GM18951 (cell line): ENCODE measurements around the gene ANKRD11.

Experiments
- POLR2A ChIP-seq: IDR thresholded peaks from 4 replicates; pipeline ENCODE4 v1.6.1; 2011; ENCODE audit warnings: mild to moderate bottlenecking; ENCODE audit not compliant: insufficient read length, insufficient read depth; ENCODE audit errors: extremely low read depth
- in situ Hi-C: fragments of 300-500 bp; cut with MboI; formaldehyde crosslinking; loops from one replicate; pipeline ENCODE4 v1.12.0; 2022; ENCODE audit warnings: low sequenced_read_pairs, mixed read lengths, inconsistent platforms; ENCODE audit not compliant: unreplicated experiment

Gene ANKRD11

DNA sequence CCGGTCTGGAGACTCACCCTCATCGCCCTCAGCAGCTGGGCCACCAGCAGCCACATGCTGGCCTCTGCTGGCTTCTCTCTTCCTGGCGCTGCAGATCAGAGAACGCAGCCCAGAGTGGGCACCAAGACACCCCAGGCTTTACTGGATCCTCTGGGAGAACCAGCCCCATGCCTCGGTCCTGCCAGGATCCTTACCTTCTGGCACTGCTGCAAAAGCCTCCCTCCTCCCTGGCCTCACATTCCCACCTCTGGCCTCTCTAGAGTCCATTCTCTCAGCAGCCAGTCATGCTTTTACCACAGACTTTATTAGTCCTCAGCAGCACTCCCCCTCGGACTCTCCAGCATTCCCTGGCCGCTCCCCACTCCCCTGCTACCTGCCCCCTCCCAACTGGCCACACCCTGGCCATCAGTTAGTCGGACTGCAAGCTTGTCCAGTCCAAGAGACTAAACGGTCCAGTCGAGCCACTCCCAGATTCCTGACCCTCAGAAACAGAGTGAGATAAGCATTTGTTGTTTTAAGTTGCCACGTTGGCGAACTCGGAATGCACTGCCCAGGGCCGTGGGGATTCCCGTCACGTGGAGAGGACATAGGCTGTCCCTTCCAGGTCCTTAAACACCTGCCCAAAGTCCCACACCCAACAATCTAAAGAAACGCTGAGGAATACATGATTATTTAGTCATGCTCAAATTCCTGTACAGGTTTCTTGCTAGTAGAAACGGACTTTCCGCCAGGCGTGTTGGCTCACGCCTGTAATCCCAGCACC lies 11.9 kb upstream of the ANKRD11 start:
- TF ChIP-seq POLR2A, result no peak
- in situ Hi-C loops, result no loop called here

DNA sequence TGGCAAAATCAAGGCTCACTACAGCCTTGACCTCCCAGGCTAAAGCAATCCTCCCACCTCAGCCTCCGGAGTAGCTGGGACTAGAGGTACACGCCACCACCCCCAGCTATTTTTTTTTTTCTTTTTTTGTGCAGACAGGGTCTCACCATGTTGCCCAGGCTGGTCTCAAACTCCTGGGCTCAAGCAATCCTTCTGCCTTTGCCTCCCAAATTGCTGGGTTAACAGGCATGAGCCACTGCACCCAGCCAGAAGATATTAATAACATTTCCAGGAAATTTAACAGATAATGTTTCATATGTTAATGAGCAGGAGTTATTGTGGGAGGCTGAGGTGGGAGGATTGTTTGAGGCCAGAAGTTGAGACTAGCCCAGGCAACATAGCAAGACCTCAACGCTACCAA lies 9.4 kb upstream of the ANKRD11 start:
- no peak for TF ChIP-seq POLR2A
- in situ Hi-C loops, result no loop called here

DNA sequence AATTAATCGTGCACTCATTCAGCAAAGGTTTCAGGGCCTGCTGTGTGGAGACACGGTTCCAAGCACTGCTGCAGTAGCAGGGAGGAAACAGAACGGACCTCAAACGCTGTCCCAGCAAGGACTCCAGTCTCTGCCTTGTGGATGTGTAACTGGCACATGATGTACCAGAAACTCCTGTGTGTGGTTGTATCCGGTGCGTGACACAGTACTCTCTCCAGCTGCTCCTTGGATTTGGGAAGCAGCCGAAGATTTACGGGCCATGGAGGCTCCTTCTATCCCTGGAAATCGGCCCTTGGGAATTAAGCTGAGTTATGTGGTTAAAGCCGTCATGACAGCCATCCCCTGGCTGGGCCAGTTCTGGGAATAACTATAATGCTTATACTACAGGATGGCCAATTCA lies 8.5 kb upstream of the ANKRD11 start:
- TF ChIP-seq POLR2A, result no peak
- in situ Hi-C loops, result no loop called here

GRCh38 chr16:89495121-89495520 lies 4.8 kb upstream of the ANKRD11 start:
- TF ChIP-seq POLR2A, result no peak
- in situ Hi-C loops, result no loop called here

- no peak for TF ChIP-seq POLR2A
- in situ Hi-C loops, result no loop called here
These were observed 3.4 kb upstream of the ANKRD11 start for GRCh38 chr16:89493776-89494175.

GRCh38 chr16:89491974-89492687 lies 1.8 kb upstream of the ANKRD11 start:
- in situ Hi-C loops, result no loop called here

GRCh38 chr16:89491238-89491869 lies 993 bp upstream of the ANKRD11 start:
- no peak for TF ChIP-seq POLR2A
- in situ Hi-C loops, result no loop called here

More at GRCh38 chr16:89491974-89492687, 1.8 kb upstream of the ANKRD11 start:
- TF ChIP-seq POLR2A, result no peak

- no peak for TF ChIP-seq POLR2A
- in situ Hi-C loops, result no loop called here
These were observed 393 bp downstream of the ANKRD11 start for GRCh38 chr16:89489898-89490438.

DNA sequence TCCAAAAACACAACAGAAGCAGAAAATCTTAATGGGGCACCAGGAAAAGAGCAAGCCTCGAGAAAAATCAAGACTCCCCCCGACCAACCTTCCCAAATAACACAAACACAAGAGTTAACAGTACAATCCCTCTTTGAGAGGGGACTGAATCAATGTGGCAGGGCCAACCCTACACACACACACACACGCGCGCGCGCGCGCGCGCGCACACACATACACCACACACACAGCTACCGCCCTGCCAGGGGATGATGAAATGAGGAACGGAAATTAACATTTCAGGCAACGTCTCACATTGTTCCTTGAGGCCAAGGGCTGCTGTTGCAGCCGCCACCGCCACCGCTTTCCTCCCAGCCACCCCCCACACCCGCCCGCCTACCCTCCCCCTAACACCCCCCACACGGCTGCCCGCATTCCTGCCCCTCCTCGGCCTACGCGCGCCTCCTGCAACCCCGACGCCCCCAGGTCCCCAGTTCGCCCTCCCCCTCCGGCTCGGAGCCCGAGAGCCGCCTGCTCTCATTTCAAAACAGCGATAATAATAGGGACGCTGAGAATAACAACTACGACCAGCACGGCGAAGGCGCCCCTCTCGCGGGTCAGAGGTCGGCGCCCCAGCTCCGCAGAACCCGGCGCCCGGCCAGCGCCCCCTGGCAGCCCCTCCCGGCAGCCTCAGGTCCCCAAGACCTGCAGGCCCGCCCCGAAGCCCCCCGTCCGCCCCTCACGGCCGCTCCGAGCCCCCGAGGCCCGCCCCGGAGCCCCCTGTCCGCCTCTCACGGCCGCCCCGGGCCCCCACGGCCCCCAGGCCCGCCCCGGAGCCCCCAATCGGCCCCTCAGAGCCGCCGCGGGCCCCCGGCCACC lies 1.1 kb downstream of the ANKRD11 start:
- peak; percentile 41 for TF ChIP-seq POLR2A
- in situ Hi-C loops, result no loop called here

- no peak for TF ChIP-seq POLR2A
- in situ Hi-C loops, result no loop called here
These were observed 4.6 kb downstream of the ANKRD11 start for GRCh38 chr16:89485701-89486246.

DNA sequence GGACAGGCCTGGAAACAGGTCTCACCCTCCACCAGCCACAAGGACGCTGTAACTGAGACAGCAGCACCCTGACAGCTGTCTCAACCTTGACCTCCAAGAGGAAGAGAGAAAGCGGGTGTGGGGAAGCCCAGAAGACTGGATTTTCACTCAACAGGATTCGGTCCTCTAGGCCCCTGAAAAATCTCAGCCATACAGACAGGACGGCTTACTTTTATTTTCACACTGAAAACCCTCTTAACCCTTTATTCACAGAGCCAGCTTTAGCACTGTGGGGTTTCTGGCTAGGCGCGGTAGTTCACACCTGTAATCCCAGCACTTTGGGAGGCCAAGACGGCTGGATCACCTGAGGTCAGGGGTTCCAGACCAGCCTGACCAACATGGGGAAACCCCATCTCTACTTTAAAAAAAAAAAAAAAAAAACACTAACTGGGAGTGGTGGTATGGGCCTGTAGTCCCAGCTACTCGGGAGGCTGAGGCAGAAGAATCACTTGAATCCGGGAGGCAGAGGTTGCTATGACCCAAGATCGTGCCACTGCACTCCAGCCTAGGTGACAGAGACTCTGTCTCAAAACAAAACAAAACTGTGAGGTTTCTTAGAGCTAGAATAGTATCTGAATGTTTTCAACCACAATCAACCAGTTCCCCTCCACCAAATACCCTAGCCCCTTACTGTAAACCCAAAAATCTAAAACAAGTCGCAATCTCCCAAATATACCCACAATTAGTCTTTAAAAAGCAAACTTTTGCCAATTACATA lies 5.3 kb downstream of the ANKRD11 start:
- in situ Hi-C loops, result no loop called here

DNA sequence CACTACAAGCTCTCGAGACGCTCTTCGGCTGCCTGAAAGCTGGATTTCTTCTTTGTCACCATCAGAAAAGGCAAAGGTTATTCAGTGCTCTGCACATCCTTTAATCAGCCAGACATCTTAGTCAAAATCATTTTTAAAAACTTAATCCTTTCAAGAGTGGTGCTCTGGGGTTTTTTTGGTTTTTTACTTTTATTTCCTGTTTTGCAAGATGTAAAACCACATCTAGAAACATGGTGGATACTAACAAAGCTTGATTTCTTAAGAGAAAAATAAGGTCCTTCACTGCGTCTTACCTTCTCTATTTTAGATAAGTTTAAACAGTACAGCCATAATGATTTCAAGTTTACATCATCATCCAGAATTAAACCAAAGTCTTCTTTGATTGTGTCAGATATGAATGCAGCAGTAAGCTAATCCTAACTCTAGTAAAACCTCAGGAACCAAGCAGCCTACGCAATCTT lies 6.3 kb downstream of the ANKRD11 start:
- no peak for TF ChIP-seq POLR2A
- in situ Hi-C loops, result no loop called here

More for the DNA sequence above, 5.3 kb downstream of the ANKRD11 start:
- no peak for TF ChIP-seq POLR2A

GRCh38 chr16:89482817-89483205 lies 7.5 kb downstream of the ANKRD11 start:
- in situ Hi-C loops, result no loop called here

More at GRCh38 chr16:89482817-89483205, 7.5 kb downstream of the ANKRD11 start:
- no peak for TF ChIP-seq POLR2A
